ENCODE data around the gene PDE4B.

Gene PDE4B

DNA sequence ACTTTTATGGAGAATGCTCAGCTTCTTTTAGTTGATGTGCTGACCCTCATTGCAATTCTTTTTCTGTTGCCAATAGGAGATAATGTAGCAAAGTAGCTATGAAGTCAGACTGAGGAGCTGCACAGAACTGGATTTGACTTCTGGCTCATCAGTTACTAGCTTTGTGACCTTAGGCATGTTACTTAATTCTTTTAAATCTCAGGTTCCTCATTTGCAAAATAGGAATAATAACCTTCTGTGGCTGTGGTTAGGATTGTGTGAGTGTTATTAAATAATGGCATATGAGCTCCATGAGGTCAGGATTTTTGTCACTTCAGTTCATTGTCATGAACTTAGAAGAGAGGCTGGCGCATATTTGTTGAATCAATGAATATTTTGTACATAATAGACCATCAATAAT lies 503.7 kb downstream of the PDE4B start:
- no peaks in the 10 kb centered on the region for H3K27me3 ChIP-seq (ENCODE audit: insufficient read depth, low read length)
- no peak overlapping the region for H3K4me2 ChIP-seq (ENCODE audit: low read length)
- H3K9me3 ChIP-seq (ENCODE audit: low read length), result no peaks in the 10 kb centered on the region
- H3K36me3 ChIP-seq (ENCODE audit: insufficient read depth, low read length), result no peaks in the 10 kb centered on the region
- H3K4me1 ChIP-seq (ENCODE audit: insufficient read depth, low read length, severe bottlenecking), result peaks cover 9% of the 10 kb centered on the region
- no peak overlapping the region for H2AFZ ChIP-seq (ENCODE audit: low read length)
- no peaks in the 10 kb centered on the region for H3K79me2 ChIP-seq (ENCODE audit: insufficient read depth, low read length)
- H3K4me3 ChIP-seq (ENCODE audit: low read depth, low read length, poor library complexity, severe bottlenecking), result no peak overlapping the region
- H3K9me2 ChIP-seq (ENCODE audit: low read depth, low read length), result no peaks in the 10 kb centered on the region
- H3K9ac ChIP-seq (ENCODE audit: low read length), result no peak overlapping the region
- TF ChIP-seq CTCF (IDR thresholded peaks at IDR 0.05; ENCODE audit: low read length) (no peak), EZH2 (IDR thresholded peaks at IDR 0.05; ENCODE audit: borderline replicate concordance, low read length) (no peak)
- no peaks in the 10 kb centered on the region for H3F3A ChIP-seq (ENCODE audit: insufficient read depth, low read length)
- H4K20me1 ChIP-seq (ENCODE audit: insufficient read depth, low read length), result no peaks in the 10 kb centered on the region
- no peak overlapping the region for H3K27ac ChIP-seq (ENCODE audit: low read depth, low read length, poor library complexity, severe bottlenecking)

GRCh38 chr1:66296951-66297350 lies 504.3 kb downstream of the PDE4B start:
- Histone ChIP-seq H3K9me2 (ENCODE audit: low read depth, low read length) (no peaks in the 10 kb centered on the region), H3K27me3 (ENCODE audit: insufficient read depth, low read length) (no peaks in the 10 kb centered on the region), H3K4me3 (ENCODE audit: low read depth, low read length, poor library complexity, severe bottlenecking) (no peak overlapping the region), H3K9me3 (ENCODE audit: low read length) (no peaks in the 10 kb centered on the region), H3K36me3 (ENCODE audit: insufficient read depth, low read length) (no peaks in the 10 kb centered on the region), H3K9ac (ENCODE audit: low read length) (no peak overlapping the region), H3K79me2 (ENCODE audit: insufficient read depth, low read length) (no peaks in the 10 kb centered on the region), H3F3A (ENCODE audit: insufficient read depth, low read length) (no peaks in the 10 kb centered on the region), H4K20me1 (ENCODE audit: insufficient read depth, low read length) (no peaks in the 10 kb centered on the region), H3K4me1 (ENCODE audit: insufficient read depth, low read length, severe bottlenecking) (peaks cover 15% of the 10 kb centered on the region), H2AFZ (ENCODE audit: low read length) (no peak overlapping the region), H3K27ac (ENCODE audit: low read depth, low read length, poor library complexity, severe bottlenecking) (no peak overlapping the region), H3K4me2 (ENCODE audit: low read length) (no peak overlapping the region)
- no peak for TF ChIP-seq CTCF (IDR thresholded peaks at IDR 0.05; ENCODE audit: low read length)
- TF ChIP-seq EZH2 (IDR thresholded peaks at IDR 0.05; ENCODE audit: borderline replicate concordance, low read length), result no peak

GRCh38 chr1:66298464-66298863 lies 505.8 kb downstream of the PDE4B start:
- H3K79me2 ChIP-seq (ENCODE audit: insufficient read depth, low read length), result no peaks in the 10 kb centered on the region
- H3K9me2 ChIP-seq (ENCODE audit: low read depth, low read length), result no peaks in the 10 kb centered on the region
- H3K4me1 ChIP-seq (ENCODE audit: insufficient read depth, low read length, severe bottlenecking), result peaks cover 15% of the 10 kb centered on the region
- H3K27me3 ChIP-seq (ENCODE audit: insufficient read depth, low read length), result no peaks in the 10 kb centered on the region
- H3K4me3 ChIP-seq (ENCODE audit: low read depth, low read length, poor library complexity, severe bottlenecking), result no peak overlapping the region
- H3K36me3 ChIP-seq (ENCODE audit: insufficient read depth, low read length), result no peaks in the 10 kb centered on the region
- no peaks in the 10 kb centered on the region for H3F3A ChIP-seq (ENCODE audit: insufficient read depth, low read length)
- TF ChIP-seq CTCF (IDR thresholded peaks at IDR 0.05; ENCODE audit: low read length) (no peak), EZH2 (IDR thresholded peaks at IDR 0.05; ENCODE audit: borderline replicate concordance, low read length) (no peak)
- H3K9ac ChIP-seq (ENCODE audit: low read length), result no peak overlapping the region
- H3K27ac ChIP-seq (ENCODE audit: low read depth, low read length, poor library complexity, severe bottlenecking), result no peak overlapping the region
- H3K9me3 ChIP-seq (ENCODE audit: low read length), result no peaks in the 10 kb centered on the region
- no peaks in the 10 kb centered on the region for H4K20me1 ChIP-seq (ENCODE audit: insufficient read depth, low read length)
- no peak overlapping the region for H3K4me2 ChIP-seq (ENCODE audit: low read length)
- no peak overlapping the region for H2AFZ ChIP-seq (ENCODE audit: low read length)
